ENCODE data around the gene NRP1. TPM values are rescaled to one million over a fixed set of nuclear protein-coding genes. Genes with fewer than 3 reads are reported as not detected.
"Not testable (repeated sequence)": the region's sequence is repeated elsewhere in the genome, so short reads cannot be mapped to it uniquely, and the experiment has no call there.

NRP1 gene
- 159 TPM for total RNA-seq
- long read RNA-seq, full-length matches to known transcripts: 32 of 142 reads
- long read RNA-seq, partial matches to known transcripts: 69 of 142 reads
- long read RNA-seq, other reads (novel, unspliced or antisense): 41 of 142 reads

DNA sequence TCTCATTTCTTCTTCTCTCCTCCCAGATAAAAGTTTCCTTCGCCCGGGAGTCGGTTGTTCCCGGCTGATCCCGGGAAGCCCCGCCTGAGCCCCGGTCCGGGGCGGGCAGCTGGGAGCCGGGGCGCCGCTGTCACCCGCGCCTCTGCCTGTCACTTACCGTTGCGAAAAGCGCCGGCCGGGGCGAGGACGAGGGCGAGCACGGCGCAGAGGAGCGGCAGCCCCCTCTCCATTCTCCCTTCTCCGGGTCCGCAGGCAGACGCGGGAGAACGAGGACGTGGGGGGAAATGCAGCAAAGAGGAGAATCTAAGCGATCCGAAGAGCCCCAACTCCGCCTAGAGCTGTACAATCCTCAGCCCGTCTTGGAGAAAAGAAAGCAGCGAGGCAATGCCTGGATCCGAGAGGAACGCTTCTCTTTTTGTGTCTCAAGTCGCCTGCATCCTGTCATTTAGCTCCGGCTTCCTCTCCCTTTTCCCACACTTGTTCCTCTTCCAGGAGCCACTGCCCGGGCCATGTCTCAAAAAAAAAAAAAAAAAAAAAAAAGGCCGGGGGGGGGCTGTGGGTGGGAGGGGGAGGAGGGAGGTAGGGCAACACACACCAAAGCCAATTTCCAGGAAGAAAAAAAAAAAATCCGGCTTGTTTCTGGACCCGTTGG is at the start of gene NRP1:
NRP1 (minus strand) TSS at position 515 of the 652 bp plus-strand sequence; CDS start at position 230, 285 bp downstream.
- no peak for ATAC-seq (ENCODE audit: poor library complexity)

DNA sequence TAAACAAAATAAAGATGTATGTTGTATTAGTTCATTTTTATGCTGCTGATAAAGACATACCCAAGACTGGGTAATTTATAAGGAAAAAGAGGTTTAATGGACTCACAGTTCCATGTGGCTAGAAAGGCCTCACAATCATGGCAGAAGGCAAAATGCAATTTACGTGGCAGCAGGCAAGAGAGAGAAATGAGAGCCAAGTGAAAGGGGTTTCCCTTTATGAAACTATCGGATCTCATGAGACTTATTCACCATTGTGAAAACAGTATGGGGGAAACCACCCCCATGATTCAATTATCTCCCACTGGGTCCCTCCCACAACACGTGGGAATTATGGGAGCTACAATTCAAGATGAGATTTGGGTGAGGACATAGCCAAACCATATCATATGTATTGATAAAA is 49.7 kb upstream of the NRP1 start:
- ATAC-seq (ENCODE audit: poor library complexity); intact Hi-C loops (cut with DNase I); DNase-seq: not testable (repeated sequence)

More for the DNA sequence above, at the start of gene NRP1:
- intact Hi-C loops (cut with DNase I): loop anchor here (5.0 to 10.0 kb wide), 5 partner anchors 62 to 1298 kb away; no protein-coding TSS in a partner anchor
- peak; percentile 57 for DNase-seq

DNA sequence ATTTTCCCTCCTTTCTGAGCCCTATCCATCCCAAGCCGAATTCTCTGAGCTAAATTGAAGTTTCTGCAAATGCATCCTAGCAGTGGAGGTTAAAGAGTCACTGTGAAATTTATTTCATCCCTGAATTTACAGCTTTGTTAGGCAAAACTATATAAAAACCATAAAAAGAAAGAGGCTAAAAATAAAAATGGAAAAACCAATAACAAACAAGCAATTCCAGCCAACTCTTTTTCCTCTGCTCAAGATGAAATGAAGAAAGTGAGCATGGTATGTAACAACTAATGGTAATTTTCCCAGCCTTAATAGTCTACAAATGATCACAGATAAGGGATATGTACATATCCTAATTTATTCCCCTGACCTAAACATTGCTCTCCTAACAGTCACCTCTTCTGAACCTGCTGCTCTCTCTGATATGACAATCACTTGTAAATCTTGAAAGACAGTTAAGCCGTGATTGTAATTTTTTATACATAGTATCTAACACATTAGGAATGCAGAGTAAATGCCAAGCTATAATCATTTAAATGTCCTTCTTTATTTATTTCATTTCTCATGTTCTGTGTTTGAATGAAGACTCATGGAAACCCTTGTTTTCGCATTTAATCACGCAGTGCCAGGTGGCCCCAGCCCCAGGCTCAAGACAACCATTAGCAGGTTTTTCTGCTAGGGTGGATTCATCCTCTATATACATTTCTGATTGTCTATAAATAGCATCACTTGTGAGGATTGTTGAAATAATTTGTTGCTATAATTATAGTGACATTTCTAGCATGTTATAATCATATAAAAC is 48.6 kb upstream of the NRP1 start:
- DNase-seq: no peak
- intact Hi-C loops (cut with DNase I): no loop called here
- no peak for ATAC-seq (ENCODE audit: poor library complexity)

DNA sequence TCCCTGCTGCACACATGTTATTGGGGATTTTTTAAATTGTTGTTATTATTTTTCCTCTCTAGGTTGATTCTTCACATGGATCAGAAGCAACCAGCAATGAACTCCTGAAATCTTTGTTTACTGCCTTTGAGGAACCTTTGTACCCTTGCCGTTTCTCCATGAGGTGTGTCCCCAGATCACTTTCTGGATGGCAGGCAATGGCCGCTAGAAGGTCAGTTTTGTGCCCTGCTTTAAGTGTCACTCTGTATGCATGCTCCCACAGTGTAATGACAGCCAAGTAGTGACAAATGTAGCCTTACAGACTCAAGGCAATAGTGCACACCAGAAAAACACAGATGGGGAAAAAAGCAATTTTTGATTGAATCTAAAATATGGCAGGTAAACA is 47.7 kb upstream of the NRP1 start:
- DNase-seq: no peak
- intact Hi-C loops (cut with DNase I): no loop called here

DNA sequence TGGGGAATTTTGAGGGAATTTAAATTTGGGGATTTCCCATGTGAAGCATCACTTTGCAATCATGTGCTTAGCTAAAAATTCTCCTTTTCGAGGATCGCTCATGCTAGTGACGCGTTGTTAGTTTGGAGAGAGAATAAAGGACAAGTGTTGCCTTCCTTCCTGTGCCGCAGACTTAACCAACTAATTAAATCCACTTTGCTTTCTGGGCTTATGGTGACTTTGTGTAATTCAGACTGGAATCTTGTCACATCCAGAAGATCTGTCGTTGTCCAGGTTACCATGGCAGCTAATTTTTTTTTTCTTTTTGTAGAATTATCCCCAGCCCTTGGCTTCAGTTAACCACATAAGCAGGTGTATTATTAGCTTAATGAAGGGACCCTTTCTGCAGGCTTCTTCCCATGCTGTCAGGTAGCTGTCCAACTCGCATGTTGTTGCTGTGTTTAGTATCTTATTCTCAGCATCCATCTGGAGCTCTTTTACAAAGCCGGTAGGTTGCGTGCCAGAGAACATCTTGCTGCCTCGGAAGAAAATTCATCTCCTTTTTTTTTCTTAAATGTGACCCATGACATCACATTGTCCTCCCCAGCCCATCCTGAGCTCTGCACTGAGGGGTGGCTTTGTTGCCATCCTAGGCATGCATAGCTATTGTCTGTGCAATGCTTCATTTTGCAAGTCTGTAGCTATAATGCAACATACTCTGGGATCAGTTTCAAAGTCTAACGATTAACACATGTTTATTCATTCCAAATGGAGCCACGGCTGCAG is 47.2 kb upstream of the NRP1 start:
- DNase-seq (no peak), ATAC-seq (ENCODE audit: poor library complexity) (peak; percentile 46)
- intact Hi-C loops (cut with DNase I): no loop called here

More for the DNA sequence above, 47.7 kb upstream of the NRP1 start:
- no peak for ATAC-seq (ENCODE audit: poor library complexity)

DNA sequence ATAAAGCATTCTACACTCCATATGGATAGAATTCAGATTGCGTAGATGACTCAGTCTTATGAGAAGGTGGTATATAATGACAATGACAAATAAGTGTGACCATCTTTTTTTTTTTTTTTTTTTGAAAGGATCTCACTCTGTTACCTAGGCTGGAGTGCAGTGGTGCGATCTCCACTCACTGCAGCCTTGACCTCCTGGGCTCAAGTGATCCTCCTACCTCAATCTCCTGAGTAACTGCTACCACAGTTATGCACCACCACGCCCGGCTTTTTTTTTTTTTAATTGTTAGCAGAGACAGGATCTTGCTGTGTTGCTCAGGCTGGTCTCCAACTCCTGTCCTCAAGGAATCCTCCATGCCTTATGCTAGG is 43.2 kb upstream of the NRP1 start:
- intact Hi-C loops (cut with DNase I): no loop called here
- ATAC-seq (ENCODE audit: poor library complexity) (no peak), DNase-seq (no peak)

DNA sequence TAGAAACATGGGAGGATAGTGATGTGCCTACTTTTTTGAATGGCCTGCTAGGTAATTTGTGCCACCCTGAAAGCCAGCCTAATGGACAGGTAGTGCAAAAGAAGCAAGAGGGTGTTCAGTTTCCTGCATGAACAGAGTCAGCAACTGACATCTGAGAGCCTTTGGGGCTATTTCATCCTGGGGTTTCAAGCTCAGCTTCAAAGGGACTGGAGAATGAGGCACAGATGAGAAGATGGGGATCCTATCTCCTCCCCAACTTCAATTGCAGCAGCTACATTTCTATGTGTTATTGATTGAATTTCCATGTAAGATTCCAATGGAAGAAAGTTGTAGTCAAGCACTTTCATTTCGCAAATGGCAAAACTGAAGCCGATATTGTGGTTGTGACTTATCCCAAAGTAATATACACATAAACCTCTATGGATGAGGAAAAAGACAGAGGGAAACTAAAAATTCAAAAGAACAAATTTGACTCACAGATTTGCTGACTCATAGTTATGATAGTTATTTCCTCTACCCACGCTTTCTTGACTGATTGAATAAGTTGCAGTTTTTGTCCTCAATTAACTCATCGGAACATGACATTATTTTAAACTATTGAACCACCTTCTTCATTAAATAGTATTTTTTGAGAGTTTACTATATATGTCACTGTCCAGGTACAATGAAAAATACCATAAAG is 42.6 kb upstream of the NRP1 start:
- no peak for DNase-seq
- intact Hi-C loops (cut with DNase I): no loop called here
- no peak for ATAC-seq (ENCODE audit: poor library complexity)

DNA sequence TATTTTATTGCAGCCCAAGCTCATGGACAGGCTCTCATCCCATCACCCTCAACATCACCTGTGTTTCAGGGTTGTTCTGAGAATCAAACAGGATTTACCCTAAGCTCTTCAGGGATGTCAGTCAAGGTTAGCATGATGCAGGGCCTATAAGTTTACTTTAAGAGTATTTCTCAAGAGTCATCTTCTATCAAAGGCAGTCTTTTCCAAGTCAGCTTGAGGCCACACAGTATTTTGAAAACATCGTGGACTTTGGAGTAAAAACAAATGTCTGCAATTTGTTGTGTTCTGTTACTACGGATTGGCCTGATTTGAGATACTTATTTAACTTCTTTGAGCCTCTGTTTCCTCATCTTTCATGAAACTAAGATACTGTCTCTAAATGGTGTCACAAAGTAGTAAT is 42.0 kb upstream of the NRP1 start:
- ATAC-seq (ENCODE audit: poor library complexity): no peak
- no peak for DNase-seq
- intact Hi-C loops (cut with DNase I): no loop called here

DNA sequence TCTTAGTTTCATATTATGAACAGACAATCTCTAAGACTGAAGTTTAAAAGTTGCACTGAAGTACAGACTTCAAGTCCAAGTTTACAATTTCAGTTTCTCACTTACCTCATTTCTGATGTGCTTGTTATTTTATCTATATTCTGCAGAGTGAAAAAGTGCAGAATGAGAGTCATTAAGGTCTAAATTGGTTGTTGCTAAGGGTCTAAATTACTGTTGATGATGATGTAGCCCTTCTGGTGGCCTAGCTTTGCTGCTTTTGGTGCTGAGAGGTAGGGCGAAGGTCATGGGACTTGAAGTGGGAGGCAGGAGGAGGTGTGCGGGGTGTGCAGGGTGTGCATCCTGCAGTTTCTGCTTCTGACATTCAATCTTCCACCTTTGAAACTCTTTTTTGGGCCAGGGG is 38.8 kb upstream of the NRP1 start:
- DNase-seq (no peak), ATAC-seq (ENCODE audit: poor library complexity) (no peak)
- intact Hi-C loops (cut with DNase I): no loop called here

DNA sequence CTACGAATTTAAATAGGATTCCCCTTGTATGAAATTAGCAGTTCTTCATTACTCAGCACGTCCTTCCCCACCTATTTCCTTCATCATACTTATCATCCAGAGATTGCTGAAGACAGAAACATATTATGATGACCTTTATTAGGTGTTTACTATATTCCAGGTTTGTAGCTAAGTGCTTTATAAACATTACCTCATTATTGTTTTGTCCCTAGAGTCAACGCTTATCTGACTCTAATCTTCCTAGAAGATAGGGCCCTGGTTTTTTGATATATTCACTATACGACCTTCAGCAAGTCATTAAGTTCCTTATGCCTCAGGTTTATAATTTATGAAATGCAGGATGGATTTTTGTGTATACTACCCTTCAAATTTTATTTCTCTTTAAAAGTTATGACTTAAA is 36.8 kb upstream of the NRP1 start:
- intact Hi-C loops (cut with DNase I): no loop called here
- no peak for ATAC-seq (ENCODE audit: poor library complexity)
- DNase-seq: no peak

DNA sequence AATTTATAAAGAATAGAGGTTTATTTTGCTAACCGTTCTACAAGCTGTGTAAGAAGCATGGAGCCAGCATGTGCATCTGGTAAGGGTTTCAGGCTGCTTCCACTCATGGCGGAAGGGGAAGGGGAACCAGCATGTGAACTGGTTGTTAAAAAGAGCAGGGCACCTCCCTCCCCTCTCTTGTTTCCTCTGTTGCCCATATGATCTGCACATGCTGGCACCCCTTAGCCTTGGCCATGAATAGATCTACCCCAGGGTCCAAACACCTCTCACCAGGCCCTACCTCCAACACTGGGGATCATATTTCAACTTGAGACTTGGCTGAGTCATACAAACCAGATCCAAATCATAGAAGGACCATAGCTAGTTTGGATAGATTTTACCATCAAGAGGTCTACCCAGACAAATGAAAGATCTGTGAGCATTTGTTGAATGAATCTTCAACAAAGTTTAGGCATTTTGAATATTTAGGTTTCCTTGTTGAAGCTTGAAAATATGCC is 36.0 kb upstream of the NRP1 start:
- intact Hi-C loops (cut with DNase I): no loop called here
- no peak for ATAC-seq (ENCODE audit: poor library complexity)
- DNase-seq: no peak

DNA sequence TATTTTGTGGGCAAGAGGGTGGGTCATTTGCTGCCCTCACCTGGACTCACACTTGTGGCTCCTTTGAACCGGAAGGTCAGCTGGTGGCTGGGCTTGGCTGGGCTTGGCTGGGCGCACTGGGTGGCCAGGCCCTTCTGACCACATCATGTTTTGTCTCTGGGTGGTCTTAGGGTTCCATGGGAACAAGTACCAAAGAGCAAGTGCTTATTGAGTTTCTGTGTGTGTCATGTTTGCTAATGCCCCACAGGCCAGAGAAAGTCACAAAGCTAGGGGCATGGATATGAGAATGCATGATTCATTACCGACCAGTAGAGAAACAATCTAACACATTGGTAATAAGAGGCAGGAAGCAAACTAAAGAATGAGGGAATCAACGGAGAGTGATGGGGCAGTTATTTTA is 33.6 kb upstream of the NRP1 start:
- DNase-seq (no peak), ATAC-seq (ENCODE audit: poor library complexity) (no peak)
- intact Hi-C loops (cut with DNase I): no loop called here

DNA sequence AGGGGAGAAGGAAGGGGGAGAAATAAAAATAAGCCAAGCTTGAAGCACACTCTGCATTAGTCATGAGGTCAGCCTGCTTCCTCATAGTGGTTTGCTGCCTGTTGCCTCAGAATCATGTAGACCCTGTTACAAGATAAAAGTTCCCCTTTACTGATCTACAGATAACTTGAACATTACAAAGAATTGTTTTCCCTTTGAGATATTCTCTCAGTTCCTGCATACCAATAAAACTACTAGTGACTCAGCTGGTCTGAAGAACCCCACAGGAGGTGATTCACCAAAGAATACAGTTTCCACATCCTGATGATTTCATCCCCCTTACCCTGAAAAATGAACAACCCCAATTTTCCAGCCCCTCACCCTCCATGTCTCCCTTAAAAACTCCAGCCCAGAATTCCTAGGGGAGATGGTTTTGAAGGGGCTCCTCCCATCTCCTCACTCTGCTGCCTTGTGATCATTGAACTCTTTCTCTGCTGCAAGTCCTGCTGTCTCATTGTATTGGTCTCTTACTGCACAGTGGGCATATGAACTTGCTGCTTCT is 31.5 kb upstream of the NRP1 start:
- ATAC-seq (ENCODE audit: poor library complexity) (no peak), DNase-seq (no peak)
- intact Hi-C loops (cut with DNase I): no loop called here

DNA sequence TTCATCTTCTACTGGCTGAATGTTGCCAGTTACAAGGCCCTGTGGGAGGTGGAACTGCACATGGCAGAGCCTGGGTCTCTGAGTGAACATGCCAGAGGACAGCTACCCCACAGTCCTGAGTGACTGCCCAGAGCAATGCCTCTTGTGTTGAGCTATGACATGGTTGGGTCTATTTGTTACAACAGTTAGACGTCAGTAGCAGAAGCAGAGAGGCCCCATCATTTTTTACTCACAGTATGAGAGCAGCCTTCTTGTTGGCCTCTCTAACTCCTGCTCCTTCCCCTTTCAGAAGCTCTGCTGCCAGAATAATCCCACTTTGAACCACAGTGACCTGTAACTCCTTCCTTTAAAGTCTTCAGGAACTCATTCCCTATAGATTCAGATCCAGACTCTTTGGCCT is 30.8 kb upstream of the NRP1 start:
- ATAC-seq (ENCODE audit: poor library complexity): no peak
- DNase-seq: no peak
- intact Hi-C loops (cut with DNase I): no loop called here

DNA sequence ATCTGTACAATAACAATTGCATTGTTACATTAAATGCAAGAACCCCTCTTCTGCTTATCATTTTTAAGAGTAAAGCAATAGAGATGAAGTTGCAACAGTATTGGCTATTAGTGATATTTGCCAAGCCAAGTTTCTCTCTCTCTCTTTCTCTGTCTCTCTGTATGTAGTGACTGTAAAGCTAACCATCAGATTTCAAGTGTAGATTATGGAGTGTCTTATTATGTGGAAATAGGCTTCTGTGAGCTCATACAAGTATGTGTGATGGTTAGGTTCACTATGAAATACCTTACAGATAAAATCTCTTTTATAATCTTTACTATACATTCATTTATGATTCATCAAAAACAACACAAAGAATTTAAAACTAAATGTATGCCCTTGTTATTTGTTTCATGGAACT is 28.6 kb upstream of the NRP1 start:
- intact Hi-C loops (cut with DNase I): no loop called here
- no peak for DNase-seq
- ATAC-seq (ENCODE audit: poor library complexity): no peak

DNA sequence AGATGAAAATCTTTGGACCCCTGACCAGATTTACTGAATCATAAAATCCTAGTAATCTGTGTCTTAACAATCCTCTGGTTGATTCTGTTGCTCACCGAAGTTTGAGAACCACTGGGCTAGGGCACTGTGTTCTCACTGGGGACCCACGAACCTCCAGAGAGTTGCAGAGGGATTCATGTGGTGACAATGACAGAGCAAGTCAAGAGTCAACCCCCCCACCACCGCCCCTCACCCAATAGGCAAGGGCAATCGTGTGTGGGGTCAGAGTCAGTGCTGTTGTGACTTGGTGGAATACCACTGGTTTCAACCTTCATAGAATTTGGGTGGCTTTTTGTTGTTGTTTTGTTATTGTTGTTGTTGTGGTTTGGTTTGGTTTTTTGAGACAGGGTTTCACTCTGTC is 23.5 kb upstream of the NRP1 start:
- ATAC-seq (ENCODE audit: poor library complexity): no peak
- DNase-seq: no peak
- intact Hi-C loops (cut with DNase I): no loop called here

DNA sequence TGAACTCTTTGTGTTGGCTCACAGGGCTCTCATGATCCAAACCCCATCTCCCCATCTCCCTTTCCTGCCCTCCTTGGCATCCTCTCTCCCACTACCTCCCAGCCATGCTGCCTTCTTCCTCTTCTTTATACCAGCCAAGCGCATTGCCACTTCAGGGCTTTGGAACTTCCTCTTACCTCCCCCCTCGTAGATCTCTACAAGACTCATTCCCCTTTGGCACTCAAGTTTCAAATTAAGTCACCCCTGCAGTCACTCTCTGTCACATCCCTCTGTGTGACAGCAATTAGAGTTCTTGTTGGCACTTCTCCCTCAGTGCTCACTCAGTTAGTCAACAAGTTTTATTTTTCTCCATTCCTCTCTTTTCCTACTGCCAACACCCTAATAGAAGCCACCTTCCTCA is 20.8 kb upstream of the NRP1 start:
- intact Hi-C loops (cut with DNase I): no loop called here
- ATAC-seq (ENCODE audit: poor library complexity) (peak; percentile 87), DNase-seq (no peak)

DNA sequence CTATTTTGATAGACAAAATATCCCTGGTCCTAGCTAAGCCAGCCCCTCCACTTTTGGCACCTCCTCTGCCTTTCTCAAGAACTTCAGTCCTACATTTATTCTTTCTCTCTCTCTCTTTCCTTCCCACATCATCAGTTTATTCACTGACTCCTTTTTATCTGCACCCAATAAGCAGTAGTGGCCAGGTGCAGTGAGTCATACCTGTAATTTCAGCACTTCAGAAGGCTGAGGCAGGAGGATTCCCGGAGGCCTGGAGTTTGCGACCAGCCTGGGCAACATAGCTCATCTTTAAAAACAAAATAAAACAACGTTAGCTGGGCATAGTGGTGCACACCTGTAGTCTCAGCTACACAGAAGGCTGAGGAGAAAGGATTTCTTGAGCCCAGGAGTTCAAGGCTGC is 19.4 kb upstream of the NRP1 start:
- no peak for ATAC-seq (ENCODE audit: poor library complexity)
- intact Hi-C loops (cut with DNase I): no loop called here
- no peak for DNase-seq

DNA sequence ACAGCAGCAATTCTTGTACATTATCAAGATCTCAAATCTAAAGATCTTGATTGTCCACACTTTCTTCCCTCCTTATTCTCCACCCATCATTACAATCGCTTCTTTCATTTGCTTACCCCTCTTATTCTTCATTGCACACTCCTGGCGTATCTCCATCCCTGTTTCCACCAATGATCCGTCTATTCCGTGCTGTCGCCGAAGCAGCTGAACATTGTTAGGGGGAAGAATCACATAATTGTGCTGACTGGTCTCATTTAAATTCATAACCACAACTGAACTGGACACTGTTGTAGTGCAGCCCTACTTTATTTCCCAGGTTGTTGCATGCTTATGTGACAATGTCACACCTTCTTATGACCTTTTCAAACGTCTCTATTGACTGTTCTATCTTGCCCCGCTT is 18.9 kb upstream of the NRP1 start:
- no peak for ATAC-seq (ENCODE audit: poor library complexity)
- intact Hi-C loops (cut with DNase I): no loop called here
- DNase-seq: no peak

Data from Right ventricle myocardium superior (tissue), 1 donor.